GM12891 (cell line): Measurements from ENCODE around the gene ATP6V1D.
A peak's percentile ranks its signal among the peaks of the same experiment; 100 is the strongest.
"Not testable (repeated sequence)": the region's sequence is repeated elsewhere in the genome, so short reads cannot be mapped to it uniquely, and the experiment has no call there.

ENCODE experiments used
- DNase-seq: peaks from one replicate; pipeline ENCODE4 v3.0.0; 2011; ENCODE audit warnings: low spot score; ENCODE audit not compliant: insufficient read length
- FAIRE-seq: peaks from 2 replicates; lab custom pipeline; 2011; peaks lifted over from hg19 to GRCh38; lab: Jason Lieb, UNC
- PAX5 ChIP-seq: IDR thresholded peaks from 2 replicates; pipeline ENCODE4 v1.6.1; 2011; ENCODE audit warnings: low read length, moderate library complexity, mild to moderate bottlenecking; ENCODE audit not compliant: insufficient read depth, severe bottlenecking
- POLR2A ChIP-seq: IDR thresholded peaks from 2 replicates; pipeline ENCODE4 v1.6.1; 2011; ENCODE audit warnings: low read depth, low read length, control low read depth
- POLR2AphosphoS5 ChIP-seq: IDR thresholded peaks from 2 replicates; pipeline ENCODE4 v1.6.1; 2011; ENCODE audit warnings: low read depth, low read length, control low read depth
- POU2F2 ChIP-seq: IDR thresholded peaks from 2 replicates; pipeline ENCODE4 v1.6.1; 2011; ENCODE audit warnings: low read depth, mild to moderate bottlenecking, control low read depth, low read length, moderate library complexity
- SPI1 ChIP-seq: IDR thresholded peaks from 2 replicates; pipeline ENCODE4 v1.6.1; 2011; ENCODE audit warnings: low read depth, low read length, control low read depth
- TAF1 ChIP-seq: IDR thresholded peaks from 2 replicates; pipeline ENCODE4 v1.6.1; 2011; ENCODE audit warnings: low read depth, low read length, control low read depth

Gene ATP6V1D

GRCh38 chr14:67343601-67344230 is 15.9 kb downstream of the ATP6V1D start:
- DNase-seq (no peak), FAIRE-seq (no peak)
- TF ChIP-seq PAX5 = no peak
- TF ChIP-seq POLR2A = no peak
- TF ChIP-seq SPI1 = no peak
- no peak for TF ChIP-seq POU2F2
- TF ChIP-seq POLR2AphosphoS5 = no peak

GRCh38 chr14:67341231-67341630 is 18.4 kb downstream of the ATP6V1D start:
- not testable (repeated sequence) for DNase-seq, FAIRE-seq

- DNase-seq (no peak), FAIRE-seq (no peak)
- no peak for TF ChIP-seq TAF1
- TF ChIP-seq SPI1 = no peak
- no peak for TF ChIP-seq POLR2AphosphoS5
- TF ChIP-seq POU2F2 = no peak
- TF ChIP-seq POLR2A = no peak
- TF ChIP-seq PAX5 = no peak
Measured at GRCh38 chr14:67335781-67336180, 23.8 kb downstream of the ATP6V1D start.

- DNase-seq = no peak
- FAIRE-seq = no peak
- TF ChIP-seq POLR2A (no peak), SPI1 (no peak), POLR2AphosphoS5 (no peak), TAF1 (no peak), POU2F2 (no peak), PAX5 (no peak)
Measured at GRCh38 chr14:67332468-67332867, 27.1 kb downstream of the ATP6V1D start.

GRCh38 chr14:67331368-67332125 is 28.1 kb downstream of the ATP6V1D start:
- TF ChIP-seq POLR2AphosphoS5 (no peak), SPI1 (0 out of 2 replicates have a peak, but pooled peaks have one; percentile 18), TAF1 (no peak), PAX5 (no peak), POLR2A (no peak)
- DNase-seq (no peak), FAIRE-seq (no peak)

GRCh38 chr14:67329666-67330065 is 29.9 kb downstream of the ATP6V1D start:
- FAIRE-seq, DNase-seq: not testable (repeated sequence)

- TF ChIP-seq POLR2AphosphoS5 = no peak
- DNase-seq (no peak), FAIRE-seq (no peak)
Measured at GRCh38 chr14:67319142-67319541, 40.5 kb downstream of the ATP6V1D start.

- FAIRE-seq (no peak), DNase-seq (no peak)
- TF ChIP-seq SPI1 (no peak), TAF1 (no peak), PAX5 (no peak), POLR2AphosphoS5 (no peak), POLR2A (no peak), POU2F2 (no peak)
Measured at GRCh38 chr14:67317822-67318221, 41.8 kb downstream of the ATP6V1D start.

GRCh38 chr14:67313153-67313552 is 46.5 kb downstream of the ATP6V1D start:
- no peak for DNase-seq
- no peak for FAIRE-seq
- no peak for TF ChIP-seq PAX5
- TF ChIP-seq POLR2AphosphoS5 = no peak
- TF ChIP-seq SPI1 = no peak
- TF ChIP-seq POLR2A = no peak

GRCh38 chr14:67311868-67312267 is 47.7 kb downstream of the ATP6V1D start:
- FAIRE-seq = no peak
- no peak for TF ChIP-seq POLR2A
- TF ChIP-seq TAF1 = no peak
- TF ChIP-seq SPI1 = no peak
- TF ChIP-seq POLR2AphosphoS5 = no peak
- TF ChIP-seq PAX5 = no peak
- no peak for DNase-seq
